Gastroesophageal sphincter (tissue), 3 donors: Measurements from ENCODE around the gene EXD2.

Source experiments
- EP300 ChIP-seq: sonication (generic); formaldehyde crosslinking; IDR thresholded peaks from one replicate; pipeline ENCODE4 v1.6.1; 2017; ENCODE audit warnings: antibody characterized with exemption, mild to moderate bottlenecking
- POLR2A ChIP-seq, 2 donors: fragments of 450-650 bp; IDR thresholded peaks; one replicate each; pipeline ENCODE4 v1.6.1; 2017; ENCODE audit warnings: antibody characterized with exemption in 2 of 2, mild to moderate bottlenecking in 2 of 2, moderate library complexity in 1 of 2
- TF ChIP-seq, protein P1 (sequence below), 4 experiments: fragments of 200-600 bp in 2 of 4; fragments of 450-650 bp in 2 of 4; sonication (generic) in 1 of 4; IDR thresholded peaks; one replicate each; pipeline ENCODE4 v1.5.1; 2017 to 2019; ENCODE audit warnings: antibody characterized with exemption in 4 of 4, mild to moderate bottlenecking in 2 of 4, moderate library complexity in 2 of 4

DNA sequence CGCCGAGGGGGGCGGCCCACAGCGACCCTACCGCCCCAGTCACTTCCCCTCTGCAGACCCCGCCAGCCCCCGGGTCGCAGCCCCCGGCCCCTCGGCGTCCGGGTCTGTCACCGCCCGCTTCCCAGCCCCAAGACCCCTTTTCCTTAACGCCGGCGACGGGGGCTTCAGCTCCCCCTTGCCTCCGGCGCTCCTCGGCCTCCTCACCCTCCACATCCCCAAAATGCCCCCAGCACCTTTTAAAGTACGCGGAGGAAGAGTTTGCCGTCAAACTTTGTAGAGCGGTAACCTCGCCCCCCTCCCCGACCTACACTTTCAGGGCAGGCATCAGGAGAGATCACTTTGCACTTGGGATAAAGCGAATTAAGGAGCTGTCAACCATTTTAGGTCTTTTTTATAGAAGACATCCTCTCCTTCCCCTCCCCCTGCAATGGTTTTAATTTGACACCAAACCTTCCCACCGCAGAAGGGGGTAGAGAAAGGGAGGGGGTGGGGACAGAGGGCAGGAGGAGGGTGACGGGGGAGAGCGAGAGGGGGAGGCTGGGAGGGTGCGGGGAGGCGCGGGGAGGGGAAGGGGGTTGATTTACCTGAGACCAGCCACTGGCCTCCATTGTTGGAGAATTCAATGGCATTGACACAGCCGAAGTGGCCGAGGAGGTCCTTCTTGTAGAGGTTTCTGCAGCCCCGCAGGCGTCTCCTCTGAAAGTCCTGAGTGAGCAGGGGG is 39.0 kb upstream of the EXD2 start:
- TF ChIP-seq, protein P1, sequence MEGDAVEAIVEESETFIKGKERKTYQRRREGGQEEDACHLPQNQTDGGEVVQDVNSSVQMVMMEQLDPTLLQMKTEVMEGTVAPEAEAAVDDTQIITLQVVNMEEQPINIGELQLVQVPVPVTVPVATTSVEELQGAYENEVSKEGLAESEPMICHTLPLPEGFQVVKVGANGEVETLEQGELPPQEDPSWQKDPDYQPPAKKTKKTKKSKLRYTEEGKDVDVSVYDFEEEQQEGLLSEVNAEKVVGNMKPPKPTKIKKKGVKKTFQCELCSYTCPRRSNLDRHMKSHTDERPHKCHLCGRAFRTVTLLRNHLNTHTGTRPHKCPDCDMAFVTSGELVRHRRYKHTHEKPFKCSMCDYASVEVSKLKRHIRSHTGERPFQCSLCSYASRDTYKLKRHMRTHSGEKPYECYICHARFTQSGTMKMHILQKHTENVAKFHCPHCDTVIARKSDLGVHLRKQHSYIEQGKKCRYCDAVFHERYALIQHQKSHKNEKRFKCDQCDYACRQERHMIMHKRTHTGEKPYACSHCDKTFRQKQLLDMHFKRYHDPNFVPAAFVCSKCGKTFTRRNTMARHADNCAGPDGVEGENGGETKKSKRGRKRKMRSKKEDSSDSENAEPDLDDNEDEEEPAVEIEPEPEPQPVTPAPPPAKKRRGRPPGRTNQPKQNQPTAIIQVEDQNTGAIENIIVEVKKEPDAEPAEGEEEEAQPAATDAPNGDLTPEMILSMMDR (IDR thresholded peaks at IDR 0.05), result no peak
- TF ChIP-seq POLR2A (IDR thresholded peaks at IDR 0.05), result no peak
- no peak for TF ChIP-seq EP300
